CD1c-positive myeloid dendritic cell (primary cell): ENCODE results near the gene CR1L.
"Not testable (repeated sequence)": the region's sequence is repeated elsewhere in the genome, so short reads cannot be mapped to it uniquely, and the experiment has no call there.

Experiments
- DNase-seq: peaks from one replicate; pipeline ENCODE4 v3.0.0-alpha.2; 2016; ENCODE audit errors: extremely low spot score

Gene CR1L

DNA sequence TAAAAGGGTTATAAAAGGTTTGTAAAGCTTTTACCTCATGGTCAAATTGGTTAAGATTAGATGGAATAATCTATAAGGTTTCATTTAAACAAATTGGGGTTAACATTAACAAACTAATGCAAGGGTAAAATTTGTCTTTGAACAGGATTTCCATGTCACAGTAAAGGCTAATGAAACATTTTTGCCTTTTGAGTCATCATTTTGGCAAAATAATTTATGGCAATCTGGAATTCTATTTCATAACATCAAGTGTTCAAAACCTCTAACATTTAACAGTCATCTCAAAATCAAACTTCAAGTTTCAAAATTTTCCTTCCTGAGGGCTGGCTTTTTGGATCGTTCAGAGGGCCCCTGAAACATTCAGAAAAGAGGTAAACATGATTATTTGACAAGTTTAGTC is 100.4 kb downstream of the CR1L start:
- no peak for DNase-seq

DNA sequence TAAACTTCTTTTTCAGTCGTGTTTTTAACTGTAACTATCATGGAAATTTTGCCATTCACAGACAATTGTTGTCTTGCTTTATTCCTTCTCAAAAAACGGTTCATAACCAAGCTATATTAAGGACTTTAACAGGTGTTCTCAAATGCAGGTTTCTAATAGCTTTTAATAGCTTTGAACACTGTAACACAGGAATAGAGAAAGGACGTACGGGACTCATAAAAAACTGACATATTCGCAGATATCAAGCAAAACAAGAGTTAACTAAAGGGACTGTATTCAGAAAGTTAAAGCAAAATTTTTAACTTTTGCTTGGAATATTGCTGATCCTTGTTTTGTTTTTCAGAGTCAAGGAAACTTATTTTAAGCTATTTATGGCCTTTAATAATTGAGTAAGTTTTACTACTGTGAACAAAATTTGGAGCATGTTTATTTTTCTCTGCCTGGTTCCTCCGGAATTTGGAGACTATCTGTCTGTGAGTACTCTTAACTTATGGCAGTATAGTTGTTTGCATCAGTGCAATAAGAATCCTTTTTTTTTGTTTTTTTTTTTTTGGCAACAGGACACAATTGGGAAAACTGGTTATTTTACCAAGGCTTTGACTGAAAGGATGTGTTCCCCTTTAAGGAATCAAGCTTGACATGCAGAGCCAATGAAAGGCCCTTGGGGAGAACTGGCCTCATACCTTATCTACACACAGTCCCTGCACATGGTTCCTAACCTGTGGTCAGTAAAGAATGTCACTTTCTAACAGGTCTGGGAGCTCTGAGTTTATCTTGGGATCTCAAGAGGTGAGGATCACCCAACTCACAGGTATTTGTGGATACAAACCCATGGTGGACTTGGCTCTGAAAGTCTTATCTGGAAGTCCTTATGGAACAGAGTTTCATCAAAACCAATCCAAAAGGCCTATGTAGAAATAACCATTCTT is 101.2 kb downstream of the CR1L start:
- DNase-seq, result no peak

DNA sequence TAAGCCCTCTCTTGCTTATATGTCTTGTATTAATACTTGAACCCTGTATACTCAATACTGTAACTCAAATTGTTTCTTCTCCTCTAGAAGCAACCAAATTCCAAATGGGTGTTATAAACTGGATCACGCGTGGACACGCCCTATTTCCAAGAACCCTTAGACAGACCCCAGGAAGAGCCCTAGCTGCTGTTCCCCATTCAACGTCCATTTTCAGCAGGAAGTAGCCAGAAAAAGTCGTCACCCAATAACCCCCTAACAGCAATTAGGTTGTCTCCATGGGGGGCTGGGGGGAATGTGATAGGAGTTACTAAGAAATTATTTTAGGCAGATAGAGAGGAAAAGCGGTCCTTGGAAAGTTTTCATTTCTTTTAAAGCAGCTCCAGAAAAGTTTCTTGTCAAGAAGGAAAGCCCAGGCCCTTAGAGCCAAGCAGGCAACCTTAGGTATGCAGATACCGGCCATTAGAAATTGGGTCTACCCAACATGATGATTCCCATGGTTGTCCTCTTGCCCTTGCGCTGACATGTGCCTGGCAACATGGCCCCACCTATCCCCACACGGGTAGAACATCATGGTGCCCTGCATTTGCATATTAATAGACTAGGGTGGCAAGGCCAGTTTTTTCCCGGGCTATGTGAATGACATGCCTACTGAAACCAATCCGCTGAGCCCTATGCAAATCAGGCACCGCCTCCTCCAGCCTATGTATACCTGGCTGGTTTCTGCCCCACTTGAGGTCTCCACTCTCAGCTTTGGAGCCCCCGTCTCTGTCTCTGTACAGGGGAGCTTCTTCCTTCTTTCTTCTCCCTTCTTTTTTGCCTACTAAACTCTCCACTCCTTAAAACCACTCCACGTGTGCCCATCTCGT is 102.9 kb downstream of the CR1L start:
- no peak for DNase-seq

DNA sequence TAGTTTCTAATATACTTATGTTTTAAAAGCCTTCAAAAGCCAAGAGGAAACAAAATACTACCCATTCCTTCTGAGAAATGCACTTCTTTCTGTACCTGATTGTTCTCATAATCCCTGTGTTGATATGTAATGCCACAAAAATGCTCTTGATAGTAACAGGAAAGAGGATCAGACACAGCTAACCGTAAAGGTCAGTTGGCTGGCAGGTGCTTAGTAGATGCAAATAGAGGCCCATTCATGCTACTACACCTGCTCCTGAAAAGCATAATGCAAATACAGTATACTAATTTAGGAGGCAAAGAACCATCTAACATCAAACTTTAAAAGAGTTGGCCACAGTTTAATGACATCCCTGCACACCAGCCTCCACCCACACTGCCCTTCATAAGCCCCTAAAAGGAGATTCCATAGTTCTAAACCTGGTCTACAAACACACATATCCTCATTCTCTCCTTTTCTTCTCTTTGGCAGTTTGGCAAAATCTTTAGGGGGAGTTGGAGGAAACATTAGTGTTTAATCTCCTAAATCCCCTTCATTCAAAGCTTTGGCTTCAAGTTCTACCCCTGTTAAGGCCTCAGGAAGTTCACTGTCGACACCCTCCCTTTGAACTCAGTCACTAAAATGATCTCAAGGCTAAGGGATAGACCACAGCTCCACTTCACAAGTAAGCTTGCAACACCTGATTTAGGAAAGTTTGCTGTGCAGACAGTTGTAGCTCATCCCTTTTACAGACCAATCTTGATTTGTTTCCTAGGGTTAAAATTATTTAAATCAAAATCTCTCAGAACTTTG is 104.0 kb downstream of the CR1L start:
- no peak for DNase-seq

DNA sequence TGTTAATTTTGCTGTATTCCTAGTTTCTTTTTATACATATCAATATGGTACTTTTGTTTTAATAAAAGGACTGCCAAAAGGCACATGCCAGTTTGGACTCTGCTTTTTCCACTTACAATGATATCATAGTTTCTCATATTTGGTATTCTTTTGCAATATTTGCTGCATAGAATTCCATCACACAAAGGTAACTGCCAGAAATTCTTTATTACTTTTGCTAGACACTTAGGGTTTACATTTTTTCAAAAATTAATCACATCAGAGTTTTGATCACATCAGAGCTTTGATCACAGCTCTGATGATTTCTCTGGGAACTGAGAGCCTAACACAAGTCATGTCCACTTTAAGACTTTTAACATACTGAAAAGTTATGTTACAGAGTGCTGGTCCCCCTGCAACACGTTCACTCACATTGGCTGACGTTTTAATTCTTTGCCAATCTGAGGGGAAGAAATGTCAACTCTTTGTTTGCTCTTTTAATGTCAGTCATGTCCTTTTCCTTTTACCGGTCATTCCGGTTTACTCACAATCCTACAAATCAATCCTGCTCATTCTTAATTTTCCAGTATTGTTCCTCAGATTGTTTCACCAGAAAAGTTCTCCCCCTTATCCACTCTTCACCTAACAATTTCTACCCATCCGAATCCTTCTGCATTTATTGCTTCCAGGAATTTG is 105.8 kb downstream of the CR1L start:
- DNase-seq, result no peak

DNA sequence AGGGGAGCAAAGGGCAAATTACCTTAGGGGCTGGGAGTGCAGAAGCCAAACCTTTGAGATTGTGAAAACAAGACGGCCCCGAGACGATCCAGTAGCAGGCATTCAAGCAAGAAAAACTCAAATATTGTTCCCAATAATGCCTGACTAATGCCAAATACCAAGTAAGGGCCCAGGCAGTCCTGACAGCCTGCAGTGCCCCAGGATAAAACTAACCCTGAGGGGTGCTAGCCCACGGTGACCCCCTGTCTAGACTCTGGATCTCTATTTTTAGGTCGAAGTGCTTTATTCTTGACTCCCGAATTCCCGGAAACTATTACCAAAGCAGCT is 106.5 kb downstream of the CR1L start:
- DNase-seq, result not testable (repeated sequence)

DNA sequence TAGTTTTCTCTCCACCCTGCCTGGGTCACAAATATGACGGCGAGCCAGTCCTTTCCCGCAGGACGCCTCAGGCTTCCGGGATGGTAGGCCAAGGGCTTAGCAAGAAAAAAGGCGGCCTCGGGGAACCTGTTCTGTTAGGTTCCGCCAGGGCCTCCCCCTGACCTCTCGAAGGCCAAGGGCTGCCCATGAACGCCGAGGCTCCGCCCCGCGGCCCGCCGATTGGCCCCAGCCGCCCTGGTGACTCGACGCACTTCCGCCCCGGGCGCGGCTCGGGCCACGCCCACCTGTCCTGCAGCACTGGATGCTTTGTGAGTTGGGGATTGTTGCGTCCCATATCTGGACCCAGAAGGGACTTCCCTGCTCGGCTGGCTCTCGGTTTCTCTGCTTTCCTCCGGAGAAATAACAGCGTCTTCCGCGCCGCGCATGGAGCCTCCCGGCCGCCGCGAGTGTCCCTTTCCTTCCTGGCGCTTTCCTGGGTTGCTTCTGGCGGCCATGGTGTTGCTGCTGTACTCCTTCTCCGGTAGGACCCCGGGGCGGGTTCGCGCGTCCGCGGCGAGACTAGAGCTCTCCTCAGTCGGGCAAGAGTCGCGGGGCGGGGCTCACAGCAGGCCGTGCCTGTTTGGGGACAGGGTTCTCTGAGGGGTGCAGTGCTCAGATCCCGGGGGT is 107.0 kb downstream of the CR1L start, which contains the start of gene CD46:
TSS of gene CD46 (plus strand) at position 265 of the 666 bp plus-strand sequence. CDS start at position 424, 159 bp downstream.
- DNase-seq, result peak; percentile 98

DNA sequence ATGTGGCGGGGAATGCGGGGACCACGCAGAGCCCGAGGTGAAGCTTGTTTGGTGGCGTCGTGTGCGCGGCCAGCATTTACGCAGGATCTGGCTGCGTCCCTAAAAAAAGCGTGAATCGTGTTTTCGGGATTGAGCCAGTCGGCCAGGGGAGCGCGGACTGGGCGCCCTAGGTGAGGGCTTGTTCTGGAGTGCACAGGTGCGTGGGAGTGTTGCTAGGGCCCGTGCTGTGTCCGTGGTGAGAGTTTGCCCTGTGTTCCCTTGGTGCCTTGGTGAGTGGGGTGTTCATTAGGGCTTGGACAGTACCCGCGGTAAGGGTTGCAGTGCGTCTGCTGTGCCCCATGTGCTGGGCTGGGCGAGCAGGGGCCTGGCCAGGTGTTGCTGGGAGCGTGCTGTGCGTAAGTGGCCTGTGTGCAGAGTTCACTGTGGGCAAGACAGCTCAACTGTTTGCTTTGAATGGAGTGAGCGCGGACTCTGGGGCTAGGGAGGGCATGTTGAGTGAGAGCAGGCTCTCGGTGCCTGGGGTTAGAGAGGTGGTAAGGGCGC is 107.6 kb downstream of the CR1L start:
- peak; percentile 53 for DNase-seq

DNA sequence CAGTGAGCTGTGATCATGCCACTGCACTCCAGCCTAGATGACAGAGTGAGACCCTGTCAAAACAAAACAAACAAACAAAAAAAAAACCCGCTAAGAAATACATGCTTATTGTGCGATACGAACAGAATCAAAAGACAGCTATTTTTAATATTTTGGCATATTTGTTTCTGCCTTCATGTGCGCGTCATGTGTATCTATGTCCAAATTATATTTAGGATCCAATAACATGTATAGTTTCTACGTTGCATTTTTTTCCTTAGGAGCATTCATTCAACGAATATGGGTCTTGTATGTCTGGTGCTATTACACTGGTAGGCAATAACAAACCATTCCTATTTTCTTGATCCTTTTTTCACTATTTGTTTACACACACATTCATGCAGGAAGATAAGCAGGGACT is 108.7 kb downstream of the CR1L start:
- DNase-seq, result no peak

DNA sequence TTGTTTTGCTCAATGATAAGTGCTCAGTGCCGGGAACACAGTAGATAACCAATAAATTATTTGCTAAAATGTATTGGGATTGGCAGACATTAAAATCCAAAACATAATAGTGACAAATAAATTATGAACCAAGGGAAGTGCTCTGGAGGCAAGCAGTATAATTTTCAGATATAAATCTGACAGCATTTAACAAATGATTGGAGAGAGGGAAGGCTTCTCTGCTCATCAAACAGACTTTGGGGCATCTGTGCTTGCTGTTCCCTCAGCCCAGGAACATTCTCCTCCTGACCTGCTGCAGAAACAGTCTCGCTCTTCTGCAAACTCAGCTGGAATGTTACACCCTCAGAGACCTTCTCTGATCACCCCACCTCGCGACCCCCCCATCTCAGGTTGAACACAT is 109.1 kb downstream of the CR1L start:
- DNase-seq, result no peak

DNA sequence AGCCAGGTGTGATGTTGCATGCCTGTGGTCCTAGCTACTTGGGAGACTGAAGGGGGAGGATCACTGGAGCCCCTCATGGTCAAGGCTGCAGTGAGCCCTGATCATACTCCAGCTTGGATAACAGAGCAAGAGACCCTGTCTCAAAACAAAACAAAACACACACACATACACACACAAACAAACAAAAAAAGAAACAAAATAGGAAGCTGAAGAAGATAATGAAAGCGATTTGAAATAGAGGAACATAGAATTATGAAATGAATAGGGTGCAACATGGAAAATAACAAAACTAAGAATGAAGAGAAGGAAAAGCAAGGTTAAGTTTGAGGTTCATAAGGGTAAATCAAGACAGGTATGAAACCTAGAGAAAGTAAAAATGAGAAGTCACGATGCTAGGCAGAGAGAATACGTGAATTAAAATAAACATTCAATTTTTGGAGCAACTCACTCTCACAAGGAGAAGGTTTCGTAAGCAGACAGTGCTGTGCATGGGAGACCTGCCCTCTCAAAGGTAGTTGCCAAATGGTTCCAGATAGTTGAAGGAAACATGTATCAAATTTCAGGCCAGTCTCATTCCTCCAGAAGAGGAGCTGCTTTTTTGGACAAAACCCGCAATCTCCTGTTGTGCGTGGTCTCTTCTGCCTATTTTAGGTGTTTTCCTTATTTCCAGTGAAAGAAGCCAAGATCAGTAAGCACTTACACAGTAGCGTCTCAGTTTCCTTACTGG is 110.2 kb downstream of the CR1L start:
- DNase-seq, result peak; percentile 44

DNA sequence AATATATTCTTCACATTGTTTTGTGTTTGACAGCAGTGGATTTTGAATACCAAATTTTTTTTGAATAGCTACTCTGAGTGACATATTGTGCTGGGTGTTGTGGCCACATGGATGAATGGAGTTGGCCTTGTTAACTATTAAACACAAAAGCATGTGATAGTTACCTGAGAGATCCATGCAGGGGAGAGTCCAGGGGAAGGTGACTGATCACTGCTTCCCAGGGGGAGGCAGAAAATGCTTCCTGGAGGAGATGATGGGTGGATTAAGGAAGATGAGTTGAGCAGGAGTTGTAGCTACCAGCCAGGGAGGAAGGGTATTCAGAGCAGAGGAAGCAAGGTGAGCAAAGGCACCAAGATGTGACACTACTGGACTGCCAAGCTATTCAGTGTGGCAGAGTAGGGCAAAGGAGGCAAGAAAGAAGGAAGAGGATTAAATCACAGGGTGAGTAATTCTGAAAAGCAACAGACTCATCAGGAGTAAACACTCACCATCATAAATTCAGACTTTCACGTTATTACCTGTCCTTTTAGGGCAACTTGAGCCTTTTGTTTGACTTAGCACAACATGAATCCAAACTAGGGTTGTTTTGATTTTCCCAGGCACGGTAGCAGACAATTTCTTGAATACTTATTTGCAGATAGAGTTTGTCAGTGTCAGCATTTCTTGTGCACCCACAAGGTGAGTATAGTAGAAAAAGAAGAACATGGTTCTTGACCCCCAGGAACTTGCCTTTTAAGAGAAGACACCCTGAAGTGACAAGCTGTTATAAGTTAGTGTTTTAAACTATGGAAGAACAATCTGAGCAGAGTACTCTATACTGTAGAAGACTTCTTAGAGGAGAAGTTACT is 111.1 kb downstream of the CR1L start:
- DNase-seq, result no peak

DNA sequence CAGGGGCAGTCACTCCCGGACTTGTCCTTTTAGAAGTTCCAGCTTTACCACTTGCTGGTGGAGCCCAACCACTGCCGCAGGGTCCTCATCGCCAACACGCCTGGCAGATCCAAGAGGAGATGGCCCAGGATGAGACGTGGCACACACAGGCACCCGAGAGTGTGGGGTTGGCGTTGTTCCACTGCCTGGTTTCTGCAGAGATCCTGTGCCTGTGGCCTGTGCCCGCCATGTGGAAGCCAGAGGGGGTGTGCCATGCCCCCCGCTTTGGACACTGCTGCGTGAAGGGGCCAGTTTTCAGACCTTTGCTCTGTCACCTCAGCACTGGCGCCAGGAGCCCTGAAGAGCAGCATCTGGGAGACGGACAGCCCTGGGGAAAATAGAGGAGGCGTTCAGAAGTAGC is 117.7 kb downstream of the CR1L start:
- no peak for DNase-seq

DNA sequence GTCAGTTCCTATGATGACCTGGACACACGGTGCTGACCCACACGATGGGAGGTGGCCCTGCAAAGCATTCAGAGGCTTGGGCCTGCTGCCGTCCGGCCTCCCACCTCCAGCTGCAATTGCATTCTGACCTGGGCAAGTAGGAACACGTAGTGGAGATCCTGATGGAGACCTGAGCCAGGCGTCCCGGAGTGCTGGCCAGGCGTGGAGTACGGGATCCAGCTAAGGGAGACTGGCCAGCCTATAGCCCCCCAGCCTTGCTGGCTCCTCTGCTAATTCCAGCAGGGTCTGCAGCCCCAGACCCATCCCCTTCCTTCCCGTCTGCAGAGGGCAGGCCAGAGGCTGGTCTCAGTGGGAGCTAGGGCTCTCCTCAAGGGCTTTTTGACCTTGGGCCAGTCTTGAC is 118.2 kb downstream of the CR1L start:
- no peak for DNase-seq

DNA sequence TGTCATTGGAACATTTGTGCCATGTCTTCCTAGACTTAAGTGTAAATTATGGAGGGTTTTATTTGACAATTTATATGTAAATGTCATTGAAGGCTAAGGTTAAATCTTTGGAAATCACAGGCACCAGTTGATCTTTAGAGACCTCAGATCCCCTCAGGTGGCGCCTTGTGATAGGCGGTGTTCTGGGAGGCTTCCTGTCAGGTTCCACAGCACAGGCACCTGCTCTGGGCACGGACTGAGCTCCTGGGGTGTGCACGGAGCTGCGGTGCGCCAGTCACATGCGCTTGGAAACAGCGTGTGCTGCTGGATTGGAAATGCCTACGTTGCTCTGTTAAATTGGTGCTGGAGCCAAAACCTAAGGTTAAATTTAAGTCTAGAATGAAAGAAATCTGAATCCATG is 119.0 kb downstream of the CR1L start:
- no peak for DNase-seq

DNA sequence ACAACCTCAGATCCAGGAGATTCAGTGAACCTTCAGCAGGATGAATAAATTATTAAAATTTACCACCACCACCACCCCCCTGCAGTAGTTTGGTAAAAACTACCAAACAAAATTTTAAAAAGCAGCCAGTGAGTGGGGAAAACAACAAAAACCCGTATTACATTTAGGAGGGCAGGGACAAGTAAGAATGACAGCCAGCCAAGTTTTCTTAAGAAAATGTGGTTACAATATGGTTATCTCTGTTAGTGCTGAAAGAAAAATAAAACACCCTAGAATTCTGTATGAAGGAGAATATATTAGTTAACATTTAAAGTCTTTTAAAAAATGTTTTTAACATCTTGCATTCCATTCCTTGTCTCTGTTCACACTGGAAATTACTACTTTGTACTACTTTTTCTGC is 121.6 kb downstream of the CR1L start:
- DNase-seq, result no peak

DNA sequence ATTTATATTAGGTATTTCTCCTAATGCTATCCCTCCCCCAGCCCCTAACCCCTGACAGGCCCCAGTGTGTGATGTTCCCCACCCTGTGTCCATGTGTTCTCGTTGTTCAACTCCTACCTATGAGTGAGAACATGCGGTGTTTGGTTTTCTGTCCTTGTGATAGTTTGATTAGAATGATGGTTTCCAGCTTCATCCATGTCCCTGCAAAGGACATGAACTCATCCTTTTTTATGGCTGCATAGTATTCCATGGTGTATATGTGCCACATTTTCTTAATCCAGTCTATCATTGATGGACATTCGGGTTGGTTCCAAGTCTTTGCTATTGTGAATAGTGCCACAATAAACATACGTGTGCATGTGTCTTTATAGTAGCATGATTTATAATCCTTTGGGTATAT is 125.6 kb downstream of the CR1L start:
- not testable (repeated sequence) for DNase-seq
